Measurements from ENCODE around the gene BOK. TPM values are rescaled to one million over a fixed set of nuclear protein-coding genes. Genes with fewer than 3 reads are reported as not detected.

BOK gene
- total and polyA plus RNA-seq, 10 of the 15 experiments (the other 5 are each of a cell fraction or from before 2014, with no cell fraction given): 0.04 to 0.15 (median 0.12) TPM; not detected in 7

- H3K36me3 ChIP-seq (ENCODE audit: control insufficient read depth in 2 of 2, insufficient read depth in 2 of 2, low read length in 1 of 2): no peaks in the 10 kb centered on the region
- H3K27me3 ChIP-seq (replicated peaks in 1 of 2; ENCODE audit: control insufficient read depth in 2 of 2, insufficient read depth in 2 of 2, low read length in 1 of 2): no peaks in the 10 kb centered on the region
- H3K79me2 ChIP-seq (ENCODE audit: control insufficient read depth, insufficient read depth, low read length): no peaks in the 10 kb centered on the region
- 69% methylated on average over 11 of the region's 11 CpGs for WGBS (ENCODE audit: insufficient coverage, insufficient replicate concordance, low lambda C conversion rate, missing lambda C conversion rate)
- peaks cover 15% of the 10 kb centered on the region for H3K4me1 ChIP-seq (ENCODE audit: control insufficient read depth, insufficient read depth, low read length)
- DNase-seq (ENCODE audit: low read depth, low spot score) (no peak), ATAC-seq (no peak), FAIRE-seq (no peak)
- no peak overlapping the region for H3K4me3 ChIP-seq
- SMC1A ChIA-PET (ENCODE audit: uncharacterized antibody, unreplicated experiment): interaction anchor here (1.4 kb wide), 1 partner anchor 25 kb away, joined by 4 read pairs; no protein-coding TSS in a partner anchor
- H4K20me1 ChIP-seq (ENCODE audit: control insufficient read depth, insufficient read depth): no peaks in the 10 kb centered on the region
- no peak overlapping the region for H3K27ac ChIP-seq (ENCODE audit: control insufficient read depth, insufficient read depth)
- no peaks in the 10 kb centered on the region; the same call in 1 of the 3 replicates for H3K9me3 ChIP-seq (replicated peaks; ENCODE audit: control insufficient read depth, insufficient read depth, low read length)
- in situ Hi-C loops (cut with MboI) (loop anchor here (10.0 kb wide), 1 partner anchor 355 kb away; no protein-coding TSS in a partner anchor), intact Hi-C loops (cut with micrococcal nuclease; ENCODE audit: unreplicated experiment) (no loop called here)
- H3K4me2 ChIP-seq (ENCODE audit: control insufficient read depth, insufficient read depth): no peak overlapping the region
- no peak overlapping the region for H3K9ac ChIP-seq (ENCODE audit: control insufficient read depth, insufficient read depth, low read length)
- CTCF ChIA-PET: no interaction called here
- TF ChIP-seq ZNF384 (IDR thresholded peaks at IDR 0.05; ENCODE audit: borderline replicate concordance, low read depth, low read length) (no peak), PKNOX1 (IDR thresholded peaks at IDR 0.05) (no peak), MEF2B (IDR thresholded peaks at IDR 0.05; ENCODE audit: partially characterized antibody, poor library complexity, severe bottlenecking) (peak; percentile 13), MLLT1 (IDR thresholded peaks at IDR 0.05) (no peak)
- POLR2A ChIA-PET: no interaction called here
- no TSS peak for BruUV-seq (replicated peaks)
- RAD21 ChIA-PET (ENCODE audit: unreplicated experiment): no interaction called here
- no peak overlapping the region for H2AFZ ChIP-seq (ENCODE audit: control insufficient read depth, low read depth, low read length)
These were observed 38.9 kb upstream of the BOK start for GRCh38 chr2:241519669-241520068.

- no peak for FAIRE-seq
- no peak for DNase-seq (ENCODE audit: low read depth, low spot score)
- in situ Hi-C loops (cut with MboI) (no loop called here), intact Hi-C loops (cut with micrococcal nuclease; ENCODE audit: unreplicated experiment) (no loop called here)
- no peaks in the 10 kb centered on the region; the same call in 1 of the 3 replicates for H3K9me3 ChIP-seq (replicated peaks; ENCODE audit: control insufficient read depth, insufficient read depth, low read length)
- no peak for ATAC-seq
- POLR2A ChIA-PET: no interaction called here
- H3K79me2 ChIP-seq (ENCODE audit: control insufficient read depth, insufficient read depth, low read length): no peaks in the 10 kb centered on the region
- H3K27ac ChIP-seq (ENCODE audit: control insufficient read depth, insufficient read depth): no peak overlapping the region
- no peaks in the 10 kb centered on the region for H3K27me3 ChIP-seq (replicated peaks in 1 of 2; ENCODE audit: control insufficient read depth in 2 of 2, insufficient read depth in 2 of 2, low read length in 1 of 2)
- SMC1A ChIA-PET (ENCODE audit: uncharacterized antibody, unreplicated experiment): no interaction called here
- no TSS peak for BruUV-seq (replicated peaks)
- no peak overlapping the region for H3K4me3 ChIP-seq
- RAD21 ChIA-PET (ENCODE audit: unreplicated experiment): no interaction called here
- H3K9ac ChIP-seq (ENCODE audit: control insufficient read depth, insufficient read depth, low read length): no peak overlapping the region
- H2AFZ ChIP-seq (ENCODE audit: control insufficient read depth, low read depth, low read length): no peak overlapping the region
- CTCF ChIA-PET: no interaction called here
- no peaks in the 10 kb centered on the region; the same call in 1 of the 2 replicates for H3K4me1 ChIP-seq (ENCODE audit: control insufficient read depth, insufficient read depth, low read length)
- no peaks in the 10 kb centered on the region for H4K20me1 ChIP-seq (ENCODE audit: control insufficient read depth, insufficient read depth)
- 25% methylated on average over 5 of the region's 5 CpGs for WGBS (ENCODE audit: insufficient coverage, insufficient replicate concordance, low lambda C conversion rate, missing lambda C conversion rate)
- no peak overlapping the region for H3K4me2 ChIP-seq (ENCODE audit: control insufficient read depth, insufficient read depth)
- no peaks in the 10 kb centered on the region for H3K36me3 ChIP-seq (ENCODE audit: control insufficient read depth in 2 of 2, insufficient read depth in 2 of 2, low read length in 1 of 2)
- no peak for TF ChIP-seq NFYA (IDR thresholded peaks at IDR 0.05; ENCODE audit: borderline replicate concordance, low read depth, low read length)
- no peak for TF ChIP-seq STAT3 (IDR thresholded peaks at IDR 0.05; ENCODE audit: low read depth, low read length)
- no peak for TF ChIP-seq E2F8 (IDR thresholded peaks at IDR 0.05; ENCODE audit: low read depth, partially characterized antibody)
- TF ChIP-seq SREBF1 (IDR thresholded peaks at IDR 0.05; ENCODE audit: low read length): no peak
- no peak for TF ChIP-seq NFXL1 (IDR thresholded peaks at IDR 0.05; ENCODE audit: borderline replicate concordance)
- no peak for TF ChIP-seq ZSCAN29 (IDR thresholded peaks at IDR 0.05)
- no peak for TF ChIP-seq RCOR1 (conservative IDR thresholded peaks at IDR 0.05; ENCODE audit: low read depth, low read length)
- TF ChIP-seq ATF3 (IDR thresholded peaks at IDR 0.05; ENCODE audit: borderline replicate concordance, extremely low read depth, low read depth, low read length): no peak
- no peak for TF ChIP-seq RBBP5 (conservative IDR thresholded peaks at IDR 0.05)
These were observed 36.1 kb upstream of the BOK start for GRCh38 chr2:241522477-241522876.

Data from GM12878 (cell line).